ACHN (cell line): ENCODE data around the gene MLXIP.
"Not testable (repeated sequence)": the region's sequence is repeated elsewhere in the genome, so short reads cannot be mapped to it uniquely, and the experiment has no call there.

Source experiments
- DNase-seq: peaks from one replicate; pipeline ENCODE4 v3.0.0-alpha.2; 2015
- in situ Hi-C: cut with HindIII; loops from 2 replicates; pipeline ENCODE4 v1.10.0; 2017; ENCODE audit warnings: low sequenced_read_pairs, low pct_ligation_motif_present, low pct_unique_long_range_greater_than_20kb

MLXIP gene

GRCh38 chr12:122078141-122079032 is at the start of gene MLXIP:
MLXIP (plus strand) TSS chr12:122078756; CDS start chr12:122078854, 98 bp downstream.
- peak; percentile 98 for DNase-seq
- in situ Hi-C loops: no loop called here

DNA sequence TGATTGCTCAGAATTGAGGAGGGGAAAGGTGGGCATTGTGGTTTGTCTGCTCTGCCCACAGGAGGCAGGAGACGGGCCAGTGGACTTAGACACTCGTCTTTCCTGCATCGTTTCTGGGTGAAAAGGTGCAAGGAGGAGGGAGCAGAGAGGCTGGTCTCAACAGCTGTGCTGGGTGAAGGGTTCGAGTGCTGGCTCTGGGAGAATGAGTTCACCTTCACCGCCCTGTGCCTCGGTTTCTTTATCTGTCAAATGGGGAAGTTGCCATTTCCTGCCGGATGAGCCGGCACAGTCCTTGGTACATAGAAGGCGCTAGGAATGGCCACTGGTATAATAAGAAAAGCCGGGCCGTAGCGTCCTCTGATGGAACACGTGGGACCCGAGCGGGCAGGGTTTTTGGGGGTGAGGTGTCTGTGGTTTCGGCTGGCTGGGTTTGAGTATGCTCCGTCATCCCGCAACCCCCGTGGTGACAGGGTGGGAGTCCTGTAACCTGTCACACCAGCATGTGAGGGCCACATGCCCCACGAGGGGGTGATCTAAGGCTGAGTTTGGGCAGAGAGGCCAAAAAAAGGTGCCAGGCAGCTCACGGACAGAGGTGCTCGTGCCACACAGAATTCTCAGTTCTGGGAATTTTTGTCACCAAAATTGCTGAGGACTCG is 49.5 kb upstream of the MLXIP start:
- in situ Hi-C loops: no loop called here
- no peak for DNase-seq

- in situ Hi-C loops: no loop called here
- DNase-seq: no peak
These were observed 48.7 kb upstream of the MLXIP start for GRCh38 chr12:122029620-122030423.

- in situ Hi-C loops: no loop called here
- DNase-seq: no peak
These were observed 48.0 kb upstream of the MLXIP start for GRCh38 chr12:122030424-122031035.

GRCh38 chr12:122031342-122032216 is 47.0 kb upstream of the MLXIP start:
- in situ Hi-C loops: no loop called here
- DNase-seq: peak; percentile 56

- no peak for DNase-seq
- in situ Hi-C loops: no loop called here
These were observed 46.0 kb upstream of the MLXIP start for GRCh38 chr12:122032580-122032979.

DNA sequence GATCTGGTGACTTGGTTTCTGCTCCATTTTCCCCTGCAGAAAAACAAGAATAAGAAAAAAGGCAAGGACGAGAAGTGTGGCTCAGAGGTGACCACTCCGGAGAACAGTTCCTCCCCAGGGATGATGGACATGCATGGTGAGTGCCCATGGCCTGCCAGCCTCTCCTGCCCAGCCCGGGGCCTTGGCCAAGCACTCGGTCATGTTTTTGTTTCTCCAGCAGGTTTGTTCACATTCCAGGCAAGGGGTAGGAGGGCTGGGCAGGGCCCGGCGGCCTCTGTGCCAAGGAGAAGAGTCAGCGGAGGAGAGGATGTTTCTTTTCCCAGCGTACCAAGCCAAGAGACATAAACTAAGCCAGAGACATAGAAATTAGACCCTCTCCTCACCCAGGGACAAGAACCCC is 43.3 kb upstream of the MLXIP start:
- in situ Hi-C loops: no loop called here
- no peak for DNase-seq

- no peak for DNase-seq
- in situ Hi-C loops: no loop called here
These were observed 42.4 kb upstream of the MLXIP start for GRCh38 chr12:122036153-122036552.

DNA sequence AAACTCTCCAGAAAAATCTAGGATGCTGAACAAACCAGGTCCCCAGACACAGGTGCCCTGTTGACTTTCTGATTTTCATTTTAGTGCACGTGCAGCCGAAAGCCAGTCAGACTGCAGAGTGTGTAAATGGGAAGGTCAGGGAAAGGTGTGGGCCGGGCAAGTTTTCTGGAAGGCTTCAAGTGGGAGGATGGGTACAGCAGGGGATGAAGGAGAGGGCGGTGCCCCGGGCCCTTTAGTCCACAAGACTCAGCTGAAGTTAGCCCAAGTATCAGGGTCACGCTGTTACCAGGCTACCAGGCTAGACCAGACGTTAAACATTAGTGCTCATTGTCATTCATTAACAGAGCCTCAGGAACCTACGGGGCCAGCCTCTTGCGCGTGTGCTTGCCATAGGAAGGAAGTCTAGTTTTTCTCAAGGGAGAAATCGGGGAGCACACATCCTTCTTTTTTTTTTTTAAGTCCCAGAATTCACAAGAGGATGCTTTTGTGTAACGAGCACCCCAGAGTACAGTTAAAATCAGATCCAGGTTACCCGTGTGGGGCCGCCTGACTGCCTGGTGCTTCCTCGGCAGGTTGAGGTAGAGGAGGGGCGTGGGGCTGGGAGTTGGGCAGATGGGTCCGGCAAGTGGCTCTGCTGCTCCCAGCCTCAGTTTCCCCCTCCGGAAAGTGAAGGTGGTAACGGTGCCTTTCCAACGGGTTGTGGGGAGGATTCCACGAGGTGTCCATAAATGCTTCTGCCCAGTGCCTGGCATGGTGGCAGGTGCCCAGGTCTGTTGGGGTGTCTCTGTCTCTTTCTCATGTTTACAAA is 37.8 kb upstream of the MLXIP start:
- in situ Hi-C loops: no loop called here

GRCh38 chr12:122041458-122041857 is 37.1 kb upstream of the MLXIP start:
- DNase-seq, in situ Hi-C loops: not testable (repeated sequence)

More for the DNA sequence above, 37.8 kb upstream of the MLXIP start:
- peak; percentile 99 for DNase-seq

- in situ Hi-C loops: no loop called here
- DNase-seq: no peak
These were observed 35.6 kb upstream of the MLXIP start for GRCh38 chr12:122042910-122043309.

- in situ Hi-C loops: no loop called here
- no peak for DNase-seq
These were observed 35.1 kb upstream of the MLXIP start for GRCh38 chr12:122043476-122043875.

- in situ Hi-C loops: no loop called here
- DNase-seq: no peak
These were observed 33.3 kb upstream of the MLXIP start for GRCh38 chr12:122045262-122045661.

DNA sequence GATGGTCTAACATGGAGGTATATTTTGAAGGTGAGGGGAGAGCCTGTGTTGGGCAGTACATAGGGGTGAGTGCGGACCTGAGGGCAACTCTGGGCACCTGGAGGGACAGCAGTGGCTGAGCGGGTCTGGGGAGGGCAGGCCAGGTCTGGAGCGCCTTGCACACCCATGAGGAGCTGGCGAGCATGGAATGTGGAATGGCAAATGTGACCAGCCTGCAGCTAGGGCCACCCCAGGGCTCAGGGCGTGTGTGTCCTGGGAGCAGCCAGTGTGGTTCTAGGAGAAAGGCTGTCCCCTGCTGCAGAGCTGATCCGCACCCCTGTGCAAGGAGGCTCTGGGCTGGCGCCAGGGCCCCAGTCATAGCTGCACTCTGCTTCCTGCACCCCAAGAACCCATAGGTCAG is 32.4 kb upstream of the MLXIP start:
- in situ Hi-C loops: no loop called here
- DNase-seq: no peak

- DNase-seq: no peak
These were observed 30.4 kb upstream of the MLXIP start for GRCh38 chr12:122048151-122048550.

GRCh38 chr12:122049827-122050226 is 28.7 kb upstream of the MLXIP start:
- DNase-seq: no peak
- in situ Hi-C loops: no loop called here

More at GRCh38 chr12:122048151-122048550, 30.4 kb upstream of the MLXIP start:
- in situ Hi-C loops: no loop called here

DNA sequence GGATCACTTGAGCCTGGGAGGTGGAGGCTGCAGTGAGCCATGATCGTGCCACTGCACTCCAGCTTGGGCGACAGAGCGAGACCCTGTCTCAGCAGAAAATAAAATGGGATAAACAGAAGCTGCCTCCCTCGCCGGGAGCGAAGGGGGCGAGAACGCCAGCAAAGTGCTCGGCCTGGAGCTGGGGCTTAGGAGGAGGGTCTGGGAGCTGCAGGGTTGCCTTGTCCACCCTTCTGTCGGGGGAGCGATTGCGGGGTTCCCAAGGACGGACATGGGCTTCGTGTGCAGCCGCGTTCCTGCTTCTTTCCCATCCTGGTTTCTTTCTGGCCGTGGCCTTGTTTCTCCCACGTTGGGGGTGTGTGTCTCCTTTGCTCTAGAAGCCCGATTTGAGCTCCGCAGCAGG is 27.9 kb upstream of the MLXIP start:
- in situ Hi-C loops: no loop called here
- DNase-seq: no peak
